Thoracic aorta (tissue), 2 donors: Measurements from ENCODE around the gene GNPNAT1. TPM values are rescaled to one million over a fixed set of nuclear protein-coding genes. Genes with fewer than 3 reads are reported as not detected.
A peak's percentile ranks its signal among the peaks of the same experiment; 100 is the strongest.

Experiments
- ATAC-seq: fragments of 150-250 bp; one replicate; pipeline ENCODE4 v1.8.0; 2017; ENCODE audit warnings: low read depth; ENCODE audit not compliant: insufficient number of reproducible peaks, low FRiP score
- DNase-seq: peaks from one replicate; pipeline ENCODE4 v3.0.0-alpha.2; 2020; ENCODE audit warnings: low spot score
- H3K27ac ChIP-seq, 2 donors: fragments of 200-600 bp; sonication (generic); 1 replicate in 1 of 2; 2 replicates in 1 of 2; pipeline ENCODE4 v1.5.1; 2016; ENCODE audit warnings: mild to moderate bottlenecking in 2 of 2, moderate library complexity in 2 of 2
- H3K27me3 ChIP-seq: fragments of 200-600 bp; sonication (generic); replicated peaks from 2 replicates; pipeline ENCODE4 v1.6.0; 2016; ENCODE audit warnings: mild to moderate bottlenecking; ENCODE audit not compliant: insufficient read depth
- H3K36me3 ChIP-seq: fragments of 200-600 bp; sonication (generic); one replicate; pipeline ENCODE4 v1.5.1; 2016
- H3K4me1 ChIP-seq, 2 donors: fragments of 200-600 bp; sonication (generic); 1 replicate in 1 of 2; 2 replicates in 1 of 2; pipeline versions ENCODE4 v1.5.1 to v1.6.0; 2016; ENCODE audit warnings: low read depth in 2 of 2, mild to moderate bottlenecking in 1 of 2; ENCODE audit not compliant: control insufficient read depth in 1 of 2
- H3K4me3 ChIP-seq: fragments of 200-600 bp; sonication (generic); 2 replicates; pipeline ENCODE4 v1.5.1; 2016; ENCODE audit warnings: mild to moderate bottlenecking
- H3K9me3 ChIP-seq: fragments of 200-600 bp; sonication (generic); 2 replicates; pipeline ENCODE4 v1.5.1; 2016
- CTCF ChIP-seq: fragments of 200-600 bp; sonication (generic); IDR thresholded peaks from one replicate; pipeline ENCODE4 v1.5.1; 2019; ENCODE audit warnings: antibody characterized with exemption
- total RNA-seq, 2 donors: library from RNA; depleted of rRNA; stranded (reverse); fragments of >200 nt; gene quantifications; one replicate each; pipeline versions ENCODE4 v1.1.0 to v1.2.3, GENCODE V29; 2016

The GNPNAT1 gene
- total RNA-seq, 2 donors from 2014 or later: 15.8 to 78.2 TPM

- H3K36me3 ChIP-seq: no peaks in the 10 kb centered on the region
- no peak for TF ChIP-seq CTCF
- no peak for ATAC-seq
- peaks cover 0 to 10% of the 10 kb centered on the region in 2 donors for H3K4me1 ChIP-seq
- H3K27ac ChIP-seq: no peak overlapping the region
- no peak overlapping the region for H3K4me3 ChIP-seq
- no peaks in the 10 kb centered on the region for H3K9me3 ChIP-seq
- no peak for DNase-seq
- H3K27me3 ChIP-seq: no peaks in the 10 kb centered on the region
These were observed 43.0 kb upstream of the GNPNAT1 start for GRCh38 chr14:52834440-52834842.

- no peak overlapping the region for H3K27ac ChIP-seq
- H3K9me3 ChIP-seq: no peaks in the 10 kb centered on the region
- no peak for DNase-seq
- ATAC-seq: no peak
- H3K4me1 ChIP-seq: peaks cover 0 to 12% of the 10 kb centered on the region in 2 donors
- H3K4me3 ChIP-seq: no peak overlapping the region
- no peaks in the 10 kb centered on the region for H3K27me3 ChIP-seq
- H3K36me3 ChIP-seq: no peaks in the 10 kb centered on the region
- TF ChIP-seq CTCF: no peak
These were observed 42.5 kb upstream of the GNPNAT1 start for GRCh38 chr14:52833891-52834290.

- no peak for DNase-seq
- Histone ChIP-seq H3K27ac (no peak overlapping the region), H3K4me1 (peaks cover 8 to 21% of the 10 kb centered on the region in 2 donors), H3K9me3 (no peaks in the 10 kb centered on the region), H3K27me3 (no peaks in the 10 kb centered on the region), H3K36me3 (no peaks in the 10 kb centered on the region), H3K4me3 (no peak overlapping the region)
- no peak for ATAC-seq
- TF ChIP-seq CTCF: no peak
These were observed 38.2 kb upstream of the GNPNAT1 start for GRCh38 chr14:52829527-52830185.

GRCh38 chr14:52827426-52827825, 36.0 kb upstream of the GNPNAT1 start:
- DNase-seq (no peak), ATAC-seq (no peak)
- no peaks in the 10 kb centered on the region for H3K36me3 ChIP-seq
- no peaks in the 10 kb centered on the region for H3K27me3 ChIP-seq
- H3K9me3 ChIP-seq: no peaks in the 10 kb centered on the region
- no peak overlapping the region for H3K27ac ChIP-seq
- H3K4me1 ChIP-seq: peaks cover 10 to 28% of the 10 kb centered on the region in 2 donors
- H3K4me3 ChIP-seq: no peak overlapping the region
- no peak for TF ChIP-seq CTCF

- Histone ChIP-seq H3K4me3 (peak overlapping the region; percentile 29), H3K27ac (no peak overlapping the region), H3K9me3 (no peaks in the 10 kb centered on the region), H3K27me3 (no peaks in the 10 kb centered on the region), H3K36me3 (no peaks in the 10 kb centered on the region), H3K4me1 (peaks cover 10 to 28% of the 10 kb centered on the region in 2 donors)
- no peak for TF ChIP-seq CTCF
- DNase-seq (no peak), ATAC-seq (no peak)
These were observed 33.7 kb upstream of the GNPNAT1 start for GRCh38 chr14:52825085-52825484.
